ENCODE measurements around the gene FAM237B.

The FAM237B gene

DNA sequence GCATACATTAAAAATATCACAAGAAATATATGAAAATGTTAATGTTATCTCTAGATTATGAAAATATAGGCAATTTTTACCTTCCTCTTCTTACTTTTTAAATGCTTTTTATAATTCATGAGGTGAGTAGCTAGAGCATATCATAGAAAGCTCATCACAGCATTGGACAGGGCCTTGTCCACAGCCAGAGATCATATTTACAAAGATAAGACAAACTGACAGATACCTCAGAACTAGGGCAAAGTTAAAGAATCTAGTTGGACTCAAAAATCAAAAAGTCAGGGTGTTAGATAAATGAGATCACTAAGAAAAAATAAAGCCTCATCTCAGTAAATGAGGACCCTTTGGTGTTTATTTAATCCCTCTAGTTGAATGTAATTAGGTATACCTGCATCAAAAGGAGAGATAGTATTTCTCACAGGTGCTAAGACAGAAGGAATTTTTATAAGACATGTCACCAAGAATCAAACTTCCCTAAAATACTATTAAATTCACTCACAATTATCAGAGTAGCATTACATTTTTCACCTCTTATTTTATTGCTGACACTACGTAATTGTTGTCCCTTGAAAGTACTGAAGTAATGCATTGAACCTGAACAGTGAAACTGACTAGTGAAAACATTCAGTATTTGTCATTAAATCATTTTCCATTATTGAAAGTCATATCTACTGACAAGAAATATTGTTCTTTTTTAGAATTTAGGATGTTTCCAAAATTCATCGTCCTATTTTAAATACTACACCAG is 50.5 kb downstream of the FAM237B start:
- no peaks in the 10 kb centered on the region for H3K27me3 ChIP-seq (replicated peaks; ENCODE audit: control insufficient read depth, insufficient read depth, low read length)
- DNase-seq (ENCODE audit: extremely low read depth, insufficient read length): no peak
- TF ChIP-seq CTCF (IDR thresholded peaks at IDR 0.05; ENCODE audit: insufficient read depth, low read length, poor library complexity, severe bottlenecking): no peak
- H3K36me3 ChIP-seq (ENCODE audit: control insufficient read depth, insufficient read depth, low read length): no peaks in the 10 kb centered on the region
- H3K4me3 ChIP-seq (replicated peaks; ENCODE audit: low read depth, low read length): no peak overlapping the region

- Histone ChIP-seq H3K36me3 (ENCODE audit: control insufficient read depth, insufficient read depth, low read length) (no peaks in the 10 kb centered on the region), H3K27me3 (replicated peaks; ENCODE audit: control insufficient read depth, insufficient read depth, low read length) (no peaks in the 10 kb centered on the region), H3K4me3 (replicated peaks; ENCODE audit: low read depth, low read length) (no peak overlapping the region)
- no peak for DNase-seq (ENCODE audit: extremely low read depth, insufficient read length)
- TF ChIP-seq CTCF (IDR thresholded peaks at IDR 0.05; ENCODE audit: insufficient read depth, low read length, poor library complexity, severe bottlenecking): no peak
Observed at GRCh38 chr7:90269163-90269562, 51.9 kb downstream of the FAM237B start.

- TF ChIP-seq CTCF (IDR thresholded peaks at IDR 0.05; ENCODE audit: insufficient read depth, low read length, poor library complexity, severe bottlenecking): no peak
- no peaks in the 10 kb centered on the region for H3K36me3 ChIP-seq (ENCODE audit: control insufficient read depth, insufficient read depth, low read length)
- no peaks in the 10 kb centered on the region for H3K27me3 ChIP-seq (replicated peaks; ENCODE audit: control insufficient read depth, insufficient read depth, low read length)
- no peak for DNase-seq (ENCODE audit: extremely low read depth, insufficient read length)
- no peak overlapping the region for H3K4me3 ChIP-seq (replicated peaks; ENCODE audit: low read depth, low read length)
Observed at GRCh38 chr7:90267263-90267858, 53.7 kb downstream of the FAM237B start.

DNA sequence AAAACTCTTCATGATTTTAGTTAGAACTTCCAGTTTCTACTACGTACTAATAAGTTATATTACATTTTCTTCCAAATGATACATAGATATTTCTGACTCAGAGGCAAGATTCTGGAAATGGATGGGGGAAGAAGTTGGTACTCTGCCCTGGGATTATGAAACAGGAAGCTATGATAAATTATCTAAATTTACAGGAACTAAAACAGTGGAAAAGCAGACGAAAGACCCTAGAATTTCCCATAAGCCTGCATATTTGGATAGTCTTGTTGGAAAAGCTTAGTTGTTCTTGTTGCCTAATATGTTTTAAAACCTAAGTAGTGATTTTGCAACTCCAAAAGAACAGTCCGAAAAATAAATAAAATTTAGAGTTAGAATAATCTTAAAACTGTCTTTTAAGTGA is 54.3 kb downstream of the FAM237B start:
- H3K36me3 ChIP-seq (ENCODE audit: control insufficient read depth, insufficient read depth, low read length): no peaks in the 10 kb centered on the region
- H3K27me3 ChIP-seq (replicated peaks; ENCODE audit: control insufficient read depth, insufficient read depth, low read length): no peaks in the 10 kb centered on the region
- no peak overlapping the region for H3K4me3 ChIP-seq (replicated peaks; ENCODE audit: low read depth, low read length)
- DNase-seq (ENCODE audit: extremely low read depth, insufficient read length): no peak
- TF ChIP-seq CTCF (IDR thresholded peaks at IDR 0.05; ENCODE audit: insufficient read depth, low read length, poor library complexity, severe bottlenecking): no peak
